GM23338 (cell line): Measurements from ENCODE around the gene SPNS1. TPM values are rescaled to one million over a fixed set of nuclear protein-coding genes. Genes with fewer than 3 reads are reported as not detected.

Source experiments
- ATAC-seq: fragments of 200-7000 bp; cut with Tn5 transposase; 3 replicates; pipeline ENCODE4 v1.9.1; 2020
- DNase-seq: peaks from one replicate; pipeline ENCODE4 v3.0.0-alpha.2; 2015; ENCODE audit warnings: low spot score
- H2AFZ ChIP-seq: fragments of 200-600 bp; sonication (generic); 2 replicates; pipeline ENCODE4 v1.8.0; 2016; ENCODE audit warnings: antibody characterized with exemption, mild to moderate bottlenecking, moderate library complexity
- H3F3A ChIP-seq: fragments of 200-600 bp; sonication (generic); replicated peaks from 2 replicates; pipeline ENCODE4 v1.8.0; 2017; ENCODE audit warnings: antibody characterized with exemption, mixed run types, low read depth
- H3K27ac ChIP-seq: fragments of 200-600 bp; sonication (generic); 2 replicates; pipeline ENCODE4 v1.6.1; 2016; ENCODE audit warnings: low read depth
- H3K27me3 ChIP-seq: fragments of 200-600 bp; sonication (generic); 2 replicates; pipeline ENCODE4 v1.8.0; 2016; ENCODE audit warnings: mild to moderate bottlenecking, mixed run types, moderate library complexity; ENCODE audit not compliant: insufficient read depth
- H3K36me3 ChIP-seq: fragments of 200-600 bp; sonication (generic); 2 replicates; pipeline ENCODE4 v1.8.0; 2016; ENCODE audit warnings: mild to moderate bottlenecking; ENCODE audit not compliant: insufficient read depth
- H3K4me1 ChIP-seq: fragments of 200-600 bp; sonication (generic); 2 replicates; pipeline ENCODE4 v1.8.0; 2016; ENCODE audit warnings: mild to moderate bottlenecking, moderate library complexity; ENCODE audit not compliant: insufficient read depth
- H3K4me2 ChIP-seq: fragments of 200-600 bp; sonication (generic); 2 replicates; pipeline ENCODE4 v1.7.1; 2017; ENCODE audit warnings: mixed run types
- H3K4me3 ChIP-seq: fragments of 200-600 bp; sonication (generic); 2 replicates; pipeline ENCODE4 v1.6.1; 2016; ENCODE audit warnings: mixed run types
- H3K79me2 ChIP-seq: fragments of 200-600 bp; sonication (generic); replicated peaks from 2 replicates; pipeline ENCODE4 v1.8.0; 2017; ENCODE audit warnings: mild to moderate bottlenecking; ENCODE audit not compliant: insufficient read depth
- H3K9me2 ChIP-seq: fragments of 200-600 bp; sonication (generic); 2 replicates; pipeline ENCODE4 v1.8.0; 2017; ENCODE audit not compliant: insufficient read depth
- H4K20me1 ChIP-seq: fragments of 200-600 bp; sonication (generic); replicated peaks from 2 replicates; pipeline ENCODE4 v1.8.0; 2017; ENCODE audit warnings: mild to moderate bottlenecking; ENCODE audit not compliant: insufficient read depth
- H3K27ac Mint-ChIP-seq: 2 replicates; pipeline ENCODE4 v1.8.0; 2020; ENCODE audit warnings: inconsistent platforms, mild to moderate bottlenecking, moderate library complexity, mixed read lengths
- H3K27me3 Mint-ChIP-seq: 3 replicates; pipeline ENCODE4 v1.8.0; 2022; ENCODE audit warnings: low read depth, mild to moderate bottlenecking, moderate library complexity, mixed read lengths, inconsistent platforms; ENCODE audit not compliant: insufficient read depth, poor library complexity
- H3K36me3 Mint-ChIP-seq: 3 replicates; pipeline ENCODE4 v1.8.0; 2021; ENCODE audit warnings: low read depth, mild to moderate bottlenecking, inconsistent platforms, moderate library complexity, mixed read lengths
- H3K4me1 Mint-ChIP-seq: 3 replicates; pipeline ENCODE4 v1.8.0; 2020; ENCODE audit warnings: mild to moderate bottlenecking, inconsistent platforms, mixed read lengths
- H3K4me3 Mint-ChIP-seq: 3 replicates; pipeline ENCODE4 v1.8.0; 2021; ENCODE audit warnings: moderate library complexity, mild to moderate bottlenecking, inconsistent platforms, mixed read lengths
- H3K9me3 Mint-ChIP-seq: 3 replicates; pipeline ENCODE4 v1.8.0; 2020; ENCODE audit warnings: moderate library complexity, mild to moderate bottlenecking, inconsistent platforms, mixed read lengths
- CTCF ChIP-seq, 2 experiments: fragments of 200-600 bp in 1 of 2; sonication (generic) in 1 of 2; conservative IDR thresholded peaks; 2 replicates each; pipeline versions ENCODE4 v1.5.1 to v1.6.1; 2016 to 2017; ENCODE audit warnings: antibody characterized with exemption in 2 of 2, low read depth in 2 of 2, mild to moderate bottlenecking in 2 of 2, moderate library complexity in 1 of 2
- ETS1 ChIP-seq: IDR thresholded peaks from 2 replicates; pipeline ENCODE4 v1.6.1; 2016; ENCODE audit warnings: antibody characterized with exemption
- JUNB ChIP-seq: IDR thresholded peaks from one replicate; pipeline ENCODE4 v1.6.1; 2016; ENCODE audit warnings: antibody characterized with exemption; ENCODE audit not compliant: unreplicated experiment
- NANOG ChIP-seq: IDR thresholded peaks from 2 replicates; pipeline ENCODE4 v1.6.1; 2016; ENCODE audit warnings: antibody characterized with exemption, borderline replicate concordance
- POLR2AphosphoS5 ChIP-seq: IDR thresholded peaks from 2 replicates; pipeline ENCODE4 v1.6.1; 2016; ENCODE audit warnings: antibody characterized with exemption, low read depth
- STAT1 ChIP-seq: IDR thresholded peaks from one replicate; pipeline ENCODE4 v1.6.1; 2016; ENCODE audit warnings: antibody characterized with exemption; ENCODE audit not compliant: unreplicated experiment
- ZNF114 ChIP-seq: fragments of 250-450 bp; sonication (Bioruptor Pico); IDR thresholded peaks from 2 replicates; pipeline ENCODE4 v1.5.0; 2020; ENCODE audit warnings: mild to moderate bottlenecking, moderate library complexity
- ZNF331 ChIP-seq: fragments of 250-450 bp; sonication (Bioruptor Pico); IDR thresholded peaks from 2 replicates; pipeline ENCODE4 v1.5.0; 2020; ENCODE audit warnings: low read depth, mild to moderate bottlenecking, moderate library complexity
- polyA plus RNA-seq: library from polyadenylated mRNA; unstranded; fragments of >200 nt; fragmentation: Nextera tagmentation; extraction: Ambion mirVana; gene quantifications from 2 replicates; pipeline ENCODE4 v1.2.1, GENCODE V29; 2016
- total RNA-seq: library from RNA; depleted of rRNA; stranded (reverse); fragments of >200 nt; shearing (Covaris generic); gene quantifications from 2 replicates; pipeline ENCODE4 v1.2.3, GENCODE V29; 2014

Gene SPNS1
- total and polyA plus RNA-seq, 2 experiments from 2014 or later = 37.2 to 48.5 TPM

- TF ChIP-seq CTCF (conservative IDR thresholded peaks at IDR 0.05; ENCODE audit: low read depth in 2 of 2) = no peak
- TF ChIP-seq ETS1 = no peak
- TF ChIP-seq STAT1 = no peak
- TF ChIP-seq ZNF114 (CRISPR knock-in tag) = no peak
- TF ChIP-seq JUNB = no peak
- TF ChIP-seq NANOG = no peak
- TF ChIP-seq ZNF331 (CRISPR knock-in tag) = no peak
- no peak for TF ChIP-seq POLR2AphosphoS5
Observed at GRCh38 chr16:28975158-28975599, 601 bp downstream of the SPNS1 start (continued).

- ATAC-seq (peak; percentile 44), DNase-seq (peak; percentile 81)
- no peaks in the 10 kb centered on the region for H3K9me2 ChIP-seq
- H3K4me1 Mint-ChIP-seq = peaks cover 5% of the 10 kb centered on the region
- peak overlapping the region; percentile 23; the same call in 1 of the 3 replicates for H3K4me3 Mint-ChIP-seq
- H3K27me3 ChIP-seq = no peaks in the 10 kb centered on the region
- H3K27ac Mint-ChIP-seq = no peak overlapping the region
- H3K4me1 ChIP-seq = peaks cover 6% of the 10 kb centered on the region; the same call in 1 of the 2 replicates
- H3K4me3 ChIP-seq = no peak overlapping the region
- peaks cover 5% of the 10 kb centered on the region; the same call in 1 of the 2 replicates for H3K79me2 ChIP-seq
- TF ChIP-seq NANOG (no peak), CTCF (conservative IDR thresholded peaks at IDR 0.05; ENCODE audit: low read depth in 2 of 2) (peak; percentile 62 to 79)
- H3K36me3 ChIP-seq = no peaks in the 10 kb centered on the region
- H3F3A ChIP-seq = 0 out of 2 replicates have a peak, but pooled peaks cover 3% of the 10 kb centered on the region
- no peaks in the 10 kb centered on the region; the same call in 1 of the 2 replicates for H4K20me1 ChIP-seq
- H2AFZ ChIP-seq = no peak overlapping the region
- H3K27me3 Mint-ChIP-seq = peaks cover 13% of the 10 kb centered on the region
- H3K27ac ChIP-seq = no peak overlapping the region
- H3K36me3 Mint-ChIP-seq = peaks cover 38% of the 10 kb centered on the region
- H3K9me3 Mint-ChIP-seq = peaks cover 5% of the 10 kb centered on the region; the same call in 2 of the 3 replicates
- H3K4me2 ChIP-seq = no peak overlapping the region
Observed at GRCh38 chr16:28977703-28978662, 3.4 kb downstream of the SPNS1 start.
